CD8-positive, alpha-beta memory T cell (primary cell): ENCODE results near the gene GPNMB. TPM values are rescaled to one million over a fixed set of nuclear protein-coding genes. Genes with fewer than 3 reads are reported as not detected.
"Not testable (repeated sequence)": the region's sequence is repeated elsewhere in the genome, so short reads cannot be mapped to it uniquely, and the experiment has no call there.

ENCODE experiments used
- CTCF ChIA-PET: fragments of 350-600 bp; sonication (Branson Sonifier 250); formaldehyde crosslinking; loops from one replicate; lab custom pipeline; 2021; ENCODE audit warnings: antibody characterized with exemption; lab: Charles Lee
- POLR2A ChIA-PET: fragments of 350-600 bp; sonication (Branson Sonifier 250); formaldehyde crosslinking; loops from one replicate; lab custom pipeline; 2021; ENCODE audit warnings: antibody characterized with exemption; lab: Charles Lee
- DNase-seq, 5 donors: peaks; one replicate each; pipeline versions ENCODE4 v3.0.0 to v3.0.0-alpha.2; 2020 to 2022; ENCODE audit warnings: mixed read lengths in 1 of 5
- H3K27ac ChIP-seq: one replicate; pipeline ENCODE4 v1.7.0; 2013; ENCODE audit warnings: low read depth, mild to moderate bottlenecking, low read length, moderate library complexity
- H3K27me3 ChIP-seq: 2 replicates; pipeline ENCODE4 v1.7.0; 2013; ENCODE audit warnings: low read length, mild to moderate bottlenecking; ENCODE audit not compliant: insufficient read depth, poor library complexity, severe bottlenecking
- H3K36me3 ChIP-seq: 2 replicates; pipeline ENCODE4 v1.7.0; 2013; ENCODE audit warnings: mild to moderate bottlenecking, low read length, moderate library complexity; ENCODE audit not compliant: insufficient read depth
- H3K4me1 ChIP-seq: 2 replicates; pipeline ENCODE4 v1.7.0; 2013; ENCODE audit warnings: mild to moderate bottlenecking, low read length, moderate library complexity; ENCODE audit not compliant: insufficient read depth
- H3K4me3 ChIP-seq: 2 replicates; pipeline ENCODE4 v1.7.0; 2013; ENCODE audit warnings: mild to moderate bottlenecking, low read length
- H3K9me3 ChIP-seq: 2 replicates; pipeline ENCODE4 v1.7.0; 2013; ENCODE audit warnings: mild to moderate bottlenecking, low read length
- H3K27ac Mint-ChIP-seq, 8 donors: one replicate each; pipeline ENCODE4 v1.8.0; 2020 to 2021; ENCODE audit warnings: mixed read lengths in 8 of 8, mild to moderate bottlenecking in 6 of 8, inconsistent platforms in 3 of 8, moderate library complexity in 3 of 8
- H3K27me3 Mint-ChIP-seq, 2 donors: one replicate each; pipeline ENCODE4 v1.8.0; 2020 to 2021; ENCODE audit warnings: mixed read lengths in 2 of 2, mild to moderate bottlenecking in 1 of 2, moderate library complexity in 1 of 2
- H3K36me3 Mint-ChIP-seq, 3 donors: one replicate each; pipeline ENCODE4 v1.8.0; 2020 to 2021; ENCODE audit warnings: mixed read lengths in 3 of 3, inconsistent platforms in 1 of 3, mild to moderate bottlenecking in 1 of 3
- H3K4me1 Mint-ChIP-seq, 3 donors: one replicate each; pipeline ENCODE4 v1.8.0; 2020 to 2021; ENCODE audit warnings: mixed read lengths in 3 of 3, inconsistent platforms in 1 of 3, mild to moderate bottlenecking in 1 of 3
- H3K4me3 Mint-ChIP-seq, 7 donors: one replicate each; pipeline ENCODE4 v1.8.0; 2020 to 2021; ENCODE audit warnings: mixed read lengths in 7 of 7, mild to moderate bottlenecking in 6 of 7, moderate library complexity in 4 of 7, inconsistent platforms in 2 of 7
- H3K9me3 Mint-ChIP-seq, 5 donors: one replicate each; pipeline ENCODE4 v1.8.0; 2020 to 2022; ENCODE audit warnings: mixed read lengths in 5 of 5, mild to moderate bottlenecking in 3 of 5, moderate library complexity in 2 of 5, inconsistent platforms in 1 of 5
- polyA plus RNA-seq: library from polyadenylated mRNA; unstranded; fragments of 300-500 nt; fragmentation: Illumina TruSeq; gene quantifications from one replicate; pipeline ENCODE4 v1.2.3, GENCODE V29; 2021
- total RNA-seq, 2 experiments: library from RNA; stranded (reverse); gene quantifications; one replicate each; pipeline ENCODE4 v1.2.3, GENCODE V29; 2021

GPNMB gene
- total and polyA plus RNA-seq, 3 experiments from 2014 or later, result 7.2 to 9.4 TPM; not detected in 1

DNA sequence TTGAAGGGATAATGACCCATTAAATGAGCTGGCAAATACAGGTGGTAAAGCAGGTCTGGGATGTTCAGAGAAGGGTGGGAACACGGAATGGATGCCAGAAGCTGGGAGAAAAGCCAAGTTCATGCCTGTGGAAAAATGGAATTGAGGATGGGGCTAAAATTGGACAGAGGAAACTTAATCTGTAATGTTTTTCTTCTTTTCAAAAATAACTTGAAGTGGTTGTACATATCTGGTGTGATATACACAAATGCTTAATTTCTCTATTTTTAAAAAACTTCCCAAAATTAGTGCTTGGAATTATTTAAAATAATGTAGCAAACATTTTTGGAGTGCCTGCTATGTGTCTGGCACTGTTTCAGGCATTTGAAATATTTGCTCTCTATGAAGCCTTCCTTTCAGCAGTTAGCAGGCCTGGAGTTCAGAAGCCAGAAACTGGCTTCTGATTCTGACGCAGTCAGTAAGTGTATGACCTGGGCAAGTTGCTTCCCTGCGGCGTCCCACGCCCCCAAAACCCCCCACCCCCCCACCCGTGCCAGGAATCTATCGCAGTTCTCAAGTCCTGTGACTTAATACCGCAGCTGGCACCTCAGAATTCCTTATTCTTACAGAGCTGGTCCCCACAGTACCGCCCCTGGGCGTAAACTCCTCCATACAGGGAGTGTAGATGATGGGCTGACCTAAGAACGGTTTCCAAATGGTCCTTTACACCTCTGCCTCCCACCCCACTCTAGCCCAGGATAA is 51.7 kb downstream of the GPNMB start:
- Mint-ChIP-seq H3K9me3 (no peaks in the 10 kb centered on the region), H3K36me3 (peaks cover 8 to 30% (median 10%) of the 10 kb centered on the region in 3 donors), H3K4me1 (peaks cover 36 to 52% (median 37%) of the 10 kb centered on the region in 3 donors), H3K4me3 (peak overlapping the region; percentile 85 to 96 (median 94)), H3K27me3 (peaks cover 1 to 3% of the 10 kb centered on the region in 2 donors), H3K27ac (peak overlapping the region; percentile 87 to 99 (median 98))
- no peaks in the 10 kb centered on the region for H3K9me3 ChIP-seq
- ChIA-PET POLR2A (interaction anchor here (0.6 to 1.5 kb wide), 7 partner anchors 13 to 299 kb away, joined by 3 to 11 read pairs (median 4); partner anchors contain the start of gene KLHL7), CTCF (interaction anchor here (1.0 to 4.7 kb wide), 4 partner anchors 15 to 60 kb away, joined by 3 to 23 read pairs (median 3); no protein-coding TSS in a partner anchor)
- no peaks in the 10 kb centered on the region for H3K27me3 ChIP-seq
- peak overlapping the region; percentile 88 for H3K27ac ChIP-seq
- DNase-seq, result no peak
- peaks cover 5% of the 10 kb centered on the region for H3K36me3 ChIP-seq
- H3K4me3 ChIP-seq, result peak overlapping the region; percentile 90
- H3K4me1 ChIP-seq, result peaks cover 24% of the 10 kb centered on the region

DNA sequence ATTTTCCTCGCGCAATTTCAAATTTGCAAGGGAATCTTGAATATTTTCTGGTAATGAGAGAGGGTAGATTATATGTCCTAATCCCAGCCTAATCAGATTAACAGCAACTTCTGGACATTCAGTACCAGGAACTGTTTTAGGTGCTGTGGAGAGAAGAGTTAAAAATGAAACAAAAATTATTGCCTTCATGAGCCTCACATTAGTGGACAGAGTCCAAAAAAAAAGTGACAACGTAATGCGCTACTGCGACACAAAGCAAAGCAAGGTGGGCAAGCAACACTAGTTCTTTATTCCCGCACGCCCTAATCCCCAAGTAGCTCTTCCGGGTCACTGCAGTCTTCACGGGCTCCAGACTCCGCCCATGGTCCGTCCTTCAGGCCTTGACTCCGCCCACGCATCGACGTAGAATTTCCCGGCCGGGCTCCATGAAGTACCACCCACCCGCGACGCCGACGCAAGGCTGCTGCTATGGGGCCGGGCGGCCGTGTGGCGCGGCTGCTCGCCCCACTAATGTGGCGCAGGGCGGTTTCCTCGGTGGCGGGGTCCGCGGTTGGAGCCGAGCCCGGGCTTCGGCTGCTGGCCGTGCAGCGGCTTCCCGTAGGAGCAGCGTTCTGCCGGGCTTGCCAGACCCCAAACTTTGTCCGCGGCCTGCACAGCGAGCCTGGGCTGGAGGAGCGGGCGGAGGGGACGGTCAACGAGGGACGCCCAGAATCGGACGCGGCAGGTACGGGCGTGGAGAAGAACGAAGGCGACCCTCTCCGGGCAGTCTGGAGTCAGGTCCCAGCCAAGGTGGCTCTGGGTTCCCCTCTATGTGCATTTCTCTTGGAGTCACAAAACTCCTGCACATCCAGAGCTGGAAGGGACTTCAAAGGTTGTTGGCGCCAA is 52.6 kb downstream of the GPNMB start, which contains the start of gene MALSU1:
TSS of gene MALSU1 (plus strand) at position 455 of the 885 bp plus-strand sequence. CDS start at position 469, 14 bp downstream.
- peaks cover 1 to 3% of the 10 kb centered on the region in 2 donors for H3K27me3 Mint-ChIP-seq
- peaks cover 39 to 57% (median 42%) of the 10 kb centered on the region in 3 donors for H3K4me1 Mint-ChIP-seq
- no peaks in the 10 kb centered on the region for H3K9me3 ChIP-seq
- H3K9me3 Mint-ChIP-seq, result no peaks in the 10 kb centered on the region
- ChIA-PET POLR2A (interaction anchor here (0.6 to 1.5 kb wide), 6 partner anchors 38 to 298 kb away, joined by 3 to 11 read pairs (median 4); partner anchors contain the start of gene KLHL7), CTCF (interaction anchor here (1.0 to 4.7 kb wide), 4 partner anchors 14 to 59 kb away, joined by 3 to 23 read pairs (median 4); no protein-coding TSS in a partner anchor)
- peak within 1 kb of the TSS; percentile 90 for H3K4me3 ChIP-seq
- H3K27me3 ChIP-seq, result no peaks in the 10 kb centered on the region
- peaks cover 5% of the 10 kb centered on the region for H3K36me3 ChIP-seq
- peak within 1 kb of the TSS; percentile 85 to 96 (median 94) for H3K4me3 Mint-ChIP-seq
- peak within 1 kb of the TSS; percentile 88 for H3K27ac ChIP-seq
- DNase-seq, result peak; percentile 93 to 97 (median 94)
- H3K36me3 Mint-ChIP-seq, result peaks cover 8 to 32% (median 11%) of the 10 kb centered on the region in 3 donors
- H3K4me1 ChIP-seq, result peaks cover 24% of the 10 kb centered on the region
- peak within 1 kb of the TSS; percentile 87 to 99 (median 98) for H3K27ac Mint-ChIP-seq

DNA sequence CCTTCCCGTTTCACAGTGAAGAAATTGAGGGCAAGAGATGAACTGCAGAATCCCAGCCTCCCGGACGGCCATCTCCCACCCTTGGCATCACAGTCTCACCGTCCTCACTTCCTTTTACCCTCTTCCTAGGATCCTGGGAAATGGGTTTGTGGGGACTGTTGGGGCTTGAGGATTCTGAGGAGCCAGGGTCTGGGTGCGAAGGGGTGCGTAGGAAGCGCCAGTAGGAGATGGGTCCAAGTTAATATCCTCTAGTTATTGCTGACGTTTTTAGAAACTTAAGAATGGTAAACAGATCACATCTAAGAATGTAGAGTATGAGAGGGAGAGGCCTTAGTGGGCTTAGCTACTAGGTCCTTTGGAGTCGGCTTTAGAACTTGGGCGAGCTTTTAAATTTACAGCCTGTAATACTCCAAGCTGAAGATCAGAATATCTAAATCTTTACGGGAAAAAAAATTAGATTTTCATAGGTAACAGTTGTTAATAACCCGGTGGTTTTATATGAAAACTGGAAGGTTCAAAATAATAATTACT is 53.3 kb downstream of the GPNMB start:
- Histone ChIP-seq H3K27me3 (no peaks in the 10 kb centered on the region), H3K27ac (peak overlapping the region; percentile 88), H3K9me3 (no peaks in the 10 kb centered on the region), H3K4me1 (peaks cover 24% of the 10 kb centered on the region), H3K4me3 (peak overlapping the region; percentile 90), H3K36me3 (peaks cover 5% of the 10 kb centered on the region)
- peaks cover 46 to 64% (median 49%) of the 10 kb centered on the region in 3 donors for H3K4me1 Mint-ChIP-seq
- H3K36me3 Mint-ChIP-seq, result peaks cover 8 to 39% (median 12%) of the 10 kb centered on the region in 3 donors
- peak in 1 of 5 donors; percentile 7 for DNase-seq
- ChIA-PET CTCF (interaction anchor here (1.1 to 4.7 kb wide), 3 partner anchors 13 to 58 kb away, joined by 3 to 23 read pairs (median 4); no protein-coding TSS in a partner anchor), POLR2A (interaction anchor here (1.3 kb wide), 1 partner anchor 194 kb away, joined by 11 read pairs; the partner anchor contains the start of gene KLHL7)
- peaks cover 1 to 3% of the 10 kb centered on the region in 2 donors for H3K27me3 Mint-ChIP-seq
- H3K4me3 Mint-ChIP-seq, result peak overlapping the region; percentile 85 to 96 (median 94)
- no peaks in the 10 kb centered on the region for H3K9me3 Mint-ChIP-seq
- peak overlapping the region; percentile 87 to 99 (median 98) for H3K27ac Mint-ChIP-seq

DNA sequence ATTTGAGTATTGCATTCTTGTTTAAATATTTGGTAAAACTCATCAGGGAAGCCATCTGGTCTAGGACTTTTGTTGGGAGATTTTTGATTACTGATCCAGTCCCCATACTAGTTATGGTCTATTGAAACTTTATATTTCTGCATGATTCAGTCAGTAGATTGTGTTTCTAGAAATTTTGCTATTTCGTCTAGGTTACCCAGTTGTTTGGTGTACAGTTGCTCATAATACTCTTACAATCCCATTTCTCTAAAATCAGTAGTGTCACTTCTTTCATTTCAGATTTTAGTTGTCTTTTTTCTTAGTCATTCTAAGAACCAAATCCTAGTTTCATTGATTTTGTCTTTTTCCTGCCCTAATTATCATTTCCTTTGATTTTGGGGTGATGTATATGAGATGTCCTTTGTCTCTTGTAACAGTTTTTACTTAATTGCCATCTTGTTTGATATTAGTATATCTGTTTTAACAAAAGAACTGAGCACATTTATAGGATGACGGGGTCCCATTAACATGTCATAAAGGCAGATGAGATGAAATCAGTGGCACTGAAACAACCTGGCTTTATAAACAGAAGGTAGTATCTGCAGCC is 60.5 kb downstream of the GPNMB start:
- no peak overlapping the region for H3K4me3 Mint-ChIP-seq
- peaks cover 0 to 81% (median 22%) of the 10 kb centered on the region in 3 donors for H3K36me3 Mint-ChIP-seq
- H3K27me3 ChIP-seq, result no peaks in the 10 kb centered on the region
- no peak overlapping the region for H3K4me3 ChIP-seq
- CTCF ChIA-PET, result no interaction called here
- peak overlapping the region in 4 of 8 donors; percentile 39 to 86 (median 66) for H3K27ac Mint-ChIP-seq
- H3K4me1 Mint-ChIP-seq, result peaks cover 45 to 55% (median 48%) of the 10 kb centered on the region in 3 donors
- H3K27ac ChIP-seq, result no peak overlapping the region
- H3K9me3 ChIP-seq, result no peaks in the 10 kb centered on the region
- peaks cover 3% of the 10 kb centered on the region for H3K4me1 ChIP-seq
- POLR2A ChIA-PET, result no interaction called here
- no peaks in the 10 kb centered on the region for H3K9me3 Mint-ChIP-seq
- no peak for DNase-seq
- H3K36me3 ChIP-seq, result peaks cover 30% of the 10 kb centered on the region
- no peaks in the 10 kb centered on the region for H3K27me3 Mint-ChIP-seq

DNA sequence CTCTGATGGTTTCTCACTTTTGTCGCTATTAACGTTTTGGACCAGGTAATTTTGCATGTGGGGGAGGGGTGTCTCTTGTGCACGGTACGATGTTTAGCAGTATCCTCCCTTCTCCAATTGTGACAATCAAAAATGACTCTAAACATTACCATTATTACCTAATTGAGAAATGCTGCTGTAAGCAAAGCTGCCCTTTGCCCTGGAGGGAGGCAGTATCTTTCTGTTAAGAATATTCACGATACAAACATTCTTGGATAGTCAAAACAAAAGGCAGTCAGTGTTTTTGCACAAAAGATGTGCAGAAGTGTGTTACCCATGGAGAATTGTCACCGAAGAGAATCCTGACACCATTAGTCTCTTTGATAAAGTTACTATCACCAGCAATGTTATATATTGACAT is 62.2 kb downstream of the GPNMB start:
- Mint-ChIP-seq H3K9me3 (no peaks in the 10 kb centered on the region), H3K27me3 (no peaks in the 10 kb centered on the region), H3K4me1 (peaks cover 39 to 43% (median 40%) of the 10 kb centered on the region in 3 donors), H3K27ac (peak overlapping the region in 1 of 8 donors; percentile 6), H3K4me3 (no peak overlapping the region), H3K36me3 (peaks cover 0 to 70% (median 13%) of the 10 kb centered on the region in 3 donors)
- Histone ChIP-seq H3K4me1 (no peaks in the 10 kb centered on the region), H3K4me3 (no peak overlapping the region), H3K27ac (no peak overlapping the region), H3K27me3 (no peaks in the 10 kb centered on the region), H3K9me3 (no peaks in the 10 kb centered on the region), H3K36me3 (peaks cover 26% of the 10 kb centered on the region)
- no peak for DNase-seq
- ChIA-PET CTCF (no interaction called here), POLR2A (no interaction called here)

DNA sequence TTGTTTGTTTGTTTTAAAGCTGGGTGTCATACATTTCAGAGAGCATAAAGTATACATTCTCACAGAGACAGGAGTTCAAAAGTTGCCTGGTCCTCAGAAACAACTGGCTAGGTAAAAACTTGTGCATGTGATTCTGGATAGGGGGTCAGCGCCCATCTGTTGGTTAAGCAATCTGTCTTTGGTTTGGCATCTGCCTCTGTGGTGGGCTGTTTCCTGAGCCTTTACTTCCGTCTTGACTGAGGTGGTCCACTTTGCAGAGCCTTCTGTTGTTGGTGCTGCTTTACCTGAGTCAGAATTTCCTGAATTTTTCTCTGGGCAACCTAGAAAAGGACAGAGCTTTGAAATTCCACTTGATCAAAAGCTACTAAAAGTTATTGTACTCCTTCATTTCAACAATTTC is 65.6 kb downstream of the GPNMB start:
- DNase-seq, H3K4me1 ChIP-seq, H3K4me3 ChIP-seq, H3K27me3 Mint-ChIP-seq, H3K27ac ChIP-seq, H3K27me3 ChIP-seq, H3K9me3 Mint-ChIP-seq, H3K9me3 ChIP-seq, H3K4me3 Mint-ChIP-seq, POLR2A ChIA-PET: not testable (repeated sequence)
- H3K4me1 Mint-ChIP-seq, result peaks cover 9 to 12% (median 12%) of the 10 kb centered on the region in 3 donors
- peaks cover 25% of the 10 kb centered on the region for H3K36me3 ChIP-seq
- peak overlapping the region in 3 of 8 donors; percentile 6 to 64 (median 40) for H3K27ac Mint-ChIP-seq
- H3K36me3 Mint-ChIP-seq, result peaks cover 0 to 42% (median 12%) of the 10 kb centered on the region in 3 donors
- CTCF ChIA-PET, result interaction anchor here (1.2 to 1.7 kb wide), 3 partner anchors 12 to 39 kb away, joined by 3 to 4 read pairs (median 4); partner anchors contain the start of gene MALSU1

DNA sequence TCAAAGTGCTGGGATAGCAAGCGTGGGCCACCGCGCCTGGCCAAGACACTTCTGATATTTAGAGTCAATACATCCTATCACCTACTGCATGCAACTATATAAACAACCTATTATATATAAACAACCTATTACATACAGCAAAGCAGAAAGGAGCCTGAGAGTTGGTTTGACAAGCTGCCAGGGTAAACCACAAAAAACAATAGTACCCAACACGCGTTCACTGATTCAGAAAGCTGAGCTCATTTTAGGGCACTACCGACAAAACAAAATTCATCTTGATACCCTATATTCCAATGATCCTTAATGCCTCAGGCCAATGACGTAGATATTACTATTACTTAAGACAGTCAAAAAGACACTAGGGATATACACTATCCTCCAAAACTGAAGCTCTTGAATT is 68.8 kb downstream of the GPNMB start:
- ChIA-PET POLR2A (no interaction called here), CTCF (no interaction called here)
- Histone ChIP-seq H3K36me3 (no peaks in the 10 kb centered on the region), H3K27me3 (no peaks in the 10 kb centered on the region), H3K27ac (no peak overlapping the region), H3K4me1 (no peaks in the 10 kb centered on the region), H3K4me3 (no peak overlapping the region), H3K9me3 (no peaks in the 10 kb centered on the region)
- DNase-seq, result no peak
- Mint-ChIP-seq H3K27me3 (peaks cover 2 to 13% of the 10 kb centered on the region in 2 donors), H3K9me3 (no peaks in the 10 kb centered on the region), H3K4me1 (peaks cover 0 to 5% (median 3%) of the 10 kb centered on the region in 3 donors), H3K4me3 (no peak overlapping the region), H3K27ac (no peak overlapping the region), H3K36me3 (peaks cover 0 to 11% (median 0%) of the 10 kb centered on the region in 3 donors)
